HG02981 (cell line): ENCODE measurements around the gene SMPD2.

Source experiments
- ATAC-seq: cut with Tn5 transposase; IDR thresholded peaks from one replicate; pipeline ENCODE4 v1.9.1; 2021; ENCODE audit warnings: mild to moderate bottlenecking, moderate library complexity; ENCODE audit not compliant: unreplicated experiment

SMPD2 gene

DNA sequence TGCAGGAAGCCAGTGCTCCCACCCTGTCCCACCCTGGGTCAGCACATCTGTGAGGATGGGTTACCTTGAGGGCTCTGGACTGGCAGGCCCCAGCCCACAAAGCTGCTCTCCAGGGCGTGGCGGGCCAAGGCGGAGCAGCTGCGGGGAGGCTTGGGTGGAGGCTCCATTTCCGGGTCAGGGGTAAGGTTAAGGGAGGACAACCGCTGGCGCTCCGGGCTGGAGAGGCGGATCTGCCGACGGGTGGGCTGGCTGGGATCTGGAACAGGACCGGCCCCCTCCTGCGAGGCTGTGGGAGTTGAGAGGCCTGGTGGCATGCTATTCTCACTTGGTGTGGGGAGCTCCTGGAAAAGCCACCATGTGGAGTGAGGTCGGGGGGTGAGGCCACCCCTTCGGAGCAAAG lies 5.5 kb downstream of the SMPD2 start:
- ATAC-seq: no peak

GRCh38 chr6:109446541-109446940 lies 6.0 kb downstream of the SMPD2 start:
- ATAC-seq: no peak

DNA sequence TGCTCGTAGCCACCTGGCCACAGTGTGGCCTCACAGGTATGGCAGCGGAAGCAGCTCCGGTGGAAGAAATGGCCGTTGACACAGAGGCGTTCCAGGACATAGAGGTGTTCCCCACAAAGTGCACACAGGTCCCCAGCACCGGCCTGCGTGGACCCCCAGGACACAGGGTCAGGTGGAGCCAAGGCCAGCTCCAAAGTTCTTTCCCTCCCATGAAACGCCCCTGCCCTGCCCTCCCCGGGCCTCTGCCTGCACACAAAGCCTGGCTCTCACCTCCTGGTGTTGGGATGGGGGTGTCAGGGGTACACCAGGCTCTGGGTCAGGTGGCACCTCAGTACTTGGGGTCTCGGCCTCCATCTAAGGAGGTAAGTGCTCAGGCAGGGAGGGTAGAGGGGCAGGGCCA lies 6.6 kb downstream of the SMPD2 start:
- no peak for ATAC-seq

DNA sequence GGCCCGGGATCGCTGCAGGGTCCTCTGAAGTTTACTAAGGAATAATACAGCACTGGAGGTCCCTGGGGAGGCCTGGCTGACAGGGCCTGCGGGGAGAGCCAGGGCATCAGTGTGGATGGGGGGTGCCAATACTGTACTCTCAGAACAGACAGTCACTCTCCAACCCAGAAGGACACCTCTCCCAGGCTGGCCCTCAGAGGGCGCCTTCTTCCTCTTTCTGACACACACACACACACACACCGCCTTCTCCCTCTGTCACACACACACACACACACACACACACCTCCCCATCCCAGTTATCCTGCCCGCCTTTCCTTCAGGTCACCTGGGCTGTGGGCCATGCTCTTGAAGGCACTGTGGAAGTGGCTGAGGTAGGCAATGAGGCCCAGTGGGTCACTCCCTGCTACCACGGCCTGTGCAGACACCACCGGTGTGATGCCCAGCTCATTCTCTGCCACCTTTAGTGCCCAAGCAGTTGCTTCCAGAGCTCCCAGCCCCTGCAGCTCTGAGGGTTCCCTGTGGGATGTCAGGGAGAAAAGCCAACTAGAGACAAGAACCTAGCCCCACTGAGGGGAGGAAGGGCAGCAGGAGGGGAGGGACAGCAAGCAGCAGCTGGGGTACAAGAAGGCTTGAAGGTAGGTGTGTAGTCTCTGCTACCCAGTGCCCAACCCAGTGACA lies 7.5 kb downstream of the SMPD2 start:
- ATAC-seq: no peak

- ATAC-seq: no peak
These were observed 8.1 kb downstream of the SMPD2 start for GRCh38 chr6:109448615-109449014.

DNA sequence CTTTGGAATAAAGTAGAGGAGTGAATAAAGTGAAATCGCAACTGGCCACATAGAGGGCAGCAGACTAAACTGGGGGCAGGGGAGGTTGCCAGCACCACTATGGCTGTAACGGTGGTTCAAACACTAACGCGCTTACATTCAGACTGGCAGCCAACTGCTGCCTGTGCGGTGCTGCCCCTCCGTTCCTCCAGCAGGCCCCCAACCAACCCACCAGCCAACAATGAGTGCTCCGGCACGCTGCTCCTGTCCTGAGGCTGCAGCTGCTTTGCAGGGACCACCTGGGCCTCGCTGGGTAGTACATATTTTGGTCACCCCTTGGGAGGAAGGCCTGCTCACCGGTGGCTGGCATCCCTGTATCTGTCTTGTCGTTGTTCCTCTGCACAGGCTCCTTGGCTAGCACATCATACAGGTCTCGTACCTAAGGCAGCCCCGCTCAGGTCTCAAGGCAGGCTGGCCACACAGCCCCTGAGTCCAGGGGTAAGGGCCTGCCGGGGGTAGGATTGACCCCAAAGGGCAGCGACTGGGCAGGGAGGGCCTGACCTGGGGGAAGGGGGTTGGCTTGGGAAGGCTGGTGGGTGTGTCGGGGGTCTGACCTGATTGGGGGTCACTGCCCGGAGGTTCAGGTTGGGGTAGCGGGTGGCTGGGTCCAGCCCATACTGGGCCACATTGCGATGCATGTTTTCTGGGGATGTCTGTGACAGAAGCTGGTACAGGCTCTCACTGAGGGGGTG lies 8.7 kb downstream of the SMPD2 start:
- ATAC-seq: no peak

GRCh38 chr6:109449795-109450673 lies 9.5 kb downstream of the SMPD2 start:
- ATAC-seq: no peak

DNA sequence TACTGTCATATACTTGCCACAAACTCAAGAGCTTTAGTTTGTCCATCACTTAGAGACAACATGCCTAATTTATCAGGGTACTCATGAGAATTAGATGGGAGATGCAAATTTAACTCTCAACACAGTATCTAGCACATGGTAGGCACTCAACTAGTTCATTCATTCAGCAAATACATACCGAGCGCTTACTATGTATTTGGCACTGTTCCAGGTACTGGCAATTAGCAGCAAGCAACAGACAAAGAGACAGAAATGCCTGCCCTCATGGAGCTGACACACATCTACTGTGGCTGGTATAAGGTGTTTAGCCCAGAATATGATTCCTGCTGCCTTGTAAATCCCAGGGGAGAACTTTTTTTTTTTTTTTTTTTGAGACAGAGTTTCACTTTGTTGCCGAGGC lies 10.3 kb downstream of the SMPD2 start:
- ATAC-seq: no peak

DNA sequence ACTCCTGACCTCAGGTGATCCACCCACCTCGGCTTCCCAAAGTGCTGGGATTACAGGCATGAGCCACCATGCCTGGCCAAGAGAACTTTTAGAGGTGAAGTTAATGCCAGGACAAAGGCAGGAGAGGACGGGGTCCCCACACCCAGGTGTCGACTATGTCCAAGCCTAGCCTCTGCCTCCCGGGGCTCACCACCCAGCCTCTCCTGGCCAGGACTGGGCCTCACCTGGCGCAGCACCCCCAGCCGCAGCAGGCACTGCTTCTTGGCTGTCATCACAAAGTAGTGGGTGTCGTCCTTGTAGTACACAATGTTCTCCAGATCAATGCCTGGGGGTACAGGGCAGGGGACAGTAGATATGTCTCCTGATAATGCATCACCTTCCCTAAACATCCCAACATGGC lies 10.9 kb downstream of the SMPD2 start:
- no peak for ATAC-seq

DNA sequence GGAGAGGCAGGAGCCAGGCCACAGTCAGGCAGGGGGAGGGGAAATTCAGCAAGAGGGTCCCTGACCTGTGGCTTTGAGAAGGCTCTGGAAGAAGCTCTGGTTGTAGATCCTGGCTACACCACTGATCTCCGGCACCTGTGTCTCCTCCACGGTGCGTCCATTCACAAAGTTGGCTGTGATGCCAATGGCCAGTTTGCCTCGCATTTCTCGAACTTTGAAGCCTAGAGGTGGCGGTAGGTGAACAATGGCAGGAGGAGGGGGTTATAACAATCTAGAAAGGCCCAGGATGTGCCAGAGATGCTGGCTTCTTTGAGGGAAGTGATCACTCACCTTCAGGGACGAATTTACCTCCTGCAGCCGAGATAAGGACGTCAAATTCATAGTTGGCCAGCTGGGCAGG lies 11.7 kb downstream of the SMPD2 start:
- no peak for ATAC-seq

DNA sequence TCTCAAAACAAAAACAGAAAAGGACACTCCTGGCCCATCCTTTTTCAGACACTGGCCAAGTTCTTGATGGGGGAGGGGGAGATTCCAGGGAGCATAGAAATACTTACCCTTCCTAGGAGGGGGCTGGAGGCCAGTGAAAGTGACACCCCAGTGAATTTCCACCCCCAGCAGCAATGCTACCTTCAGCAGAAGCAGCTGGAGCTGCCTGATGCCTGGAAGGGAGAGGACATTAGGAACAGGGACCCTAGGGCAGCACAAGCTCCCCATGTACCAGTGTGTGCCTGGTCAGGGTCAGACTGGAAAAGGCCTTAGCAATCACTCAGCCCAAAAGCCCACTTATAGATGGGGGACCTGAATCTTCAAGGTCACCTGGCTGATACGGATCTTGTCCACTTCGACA lies 12.6 kb downstream of the SMPD2 start:
- no peak for ATAC-seq

DNA sequence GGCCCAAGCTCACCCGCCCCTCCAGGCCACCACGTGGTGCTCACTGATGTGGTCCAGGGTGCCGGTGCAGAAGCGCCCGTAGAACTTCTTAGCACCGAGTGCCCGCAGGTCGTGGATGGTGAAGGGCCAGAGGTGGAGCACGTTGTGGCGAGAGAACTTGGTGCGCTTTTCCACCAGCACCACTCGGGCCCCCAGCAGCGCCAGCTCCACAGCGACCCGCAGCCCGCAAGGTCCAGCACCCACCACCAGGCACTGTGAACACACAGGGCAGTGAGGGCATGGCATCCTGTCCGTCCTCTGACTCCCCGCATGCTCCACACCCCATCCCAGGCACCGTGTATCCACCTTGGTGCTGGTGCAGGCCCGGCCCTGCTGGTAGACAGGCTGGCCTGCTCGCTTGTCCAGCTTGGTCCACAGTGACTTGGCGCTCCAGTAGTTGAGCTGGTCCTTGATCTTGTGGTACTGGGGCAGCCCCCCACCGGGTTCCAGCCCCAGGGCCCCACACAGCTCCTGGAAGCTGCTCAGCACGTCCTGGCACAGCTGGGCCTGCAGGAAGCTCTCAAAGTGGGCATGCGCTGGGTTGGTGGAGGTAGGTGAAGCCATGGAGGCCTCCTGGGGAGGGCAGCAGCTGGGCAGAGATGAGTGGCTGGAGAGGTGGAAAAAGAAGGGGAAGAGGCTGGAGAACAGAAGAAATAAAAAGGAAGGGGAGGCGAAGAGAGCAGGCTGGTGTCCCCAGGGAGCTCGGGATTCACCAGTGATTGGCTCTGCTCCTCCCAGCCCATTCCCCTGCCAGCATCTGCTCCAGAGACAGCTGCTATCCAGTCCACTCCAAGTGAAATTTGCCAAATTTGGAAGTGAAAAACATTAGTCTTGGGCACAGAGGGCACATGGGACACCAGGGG lies 13.3 kb downstream of the SMPD2 start:
- ATAC-seq: no peak

DNA sequence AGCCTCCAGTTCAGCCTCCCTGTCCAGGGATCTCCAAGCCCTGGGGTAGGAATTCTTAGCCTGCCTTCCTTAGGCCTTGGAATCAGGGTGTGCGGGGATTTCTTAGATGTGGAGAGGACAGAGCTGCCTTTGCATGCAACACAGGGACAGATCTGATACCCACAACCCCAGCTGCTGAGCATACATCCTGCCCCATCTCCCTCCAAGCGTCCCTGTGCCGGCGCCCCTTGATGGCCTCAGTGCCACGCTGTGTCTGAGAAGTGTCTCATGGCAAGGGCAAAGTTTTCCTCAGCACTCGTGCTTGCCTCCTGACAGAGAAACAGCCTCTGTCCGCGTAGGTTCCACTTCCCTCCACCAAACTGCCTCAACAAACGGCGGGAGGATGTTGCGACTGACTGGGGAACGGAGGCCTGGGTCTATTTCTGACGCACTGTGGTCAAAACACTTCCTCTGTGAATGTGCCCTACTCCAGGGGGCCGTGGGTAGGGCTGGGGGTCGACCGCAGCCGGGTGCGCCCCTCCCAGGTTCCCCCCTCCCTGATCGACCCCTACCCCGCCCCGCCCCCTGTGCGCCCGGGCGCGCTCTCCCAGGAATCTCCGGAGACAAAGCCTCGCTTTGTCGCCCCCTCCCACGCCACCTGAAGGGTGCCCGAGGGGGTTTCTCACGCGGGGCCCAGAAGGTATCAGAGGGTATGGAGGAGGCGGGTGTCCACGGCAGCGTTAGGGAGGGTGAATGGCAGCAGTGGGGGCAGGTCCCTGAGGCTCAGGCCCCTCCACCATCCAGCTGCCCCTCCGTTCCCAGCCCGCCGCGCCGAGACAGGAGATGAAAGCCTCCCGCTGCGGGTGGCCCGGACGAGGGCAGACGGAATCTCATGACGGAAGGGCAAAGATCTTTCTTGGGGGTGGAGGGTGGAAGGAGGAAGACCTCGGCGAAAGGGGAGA lies 14.2 kb downstream of the SMPD2 start:
- peak; percentile 20 for ATAC-seq

DNA sequence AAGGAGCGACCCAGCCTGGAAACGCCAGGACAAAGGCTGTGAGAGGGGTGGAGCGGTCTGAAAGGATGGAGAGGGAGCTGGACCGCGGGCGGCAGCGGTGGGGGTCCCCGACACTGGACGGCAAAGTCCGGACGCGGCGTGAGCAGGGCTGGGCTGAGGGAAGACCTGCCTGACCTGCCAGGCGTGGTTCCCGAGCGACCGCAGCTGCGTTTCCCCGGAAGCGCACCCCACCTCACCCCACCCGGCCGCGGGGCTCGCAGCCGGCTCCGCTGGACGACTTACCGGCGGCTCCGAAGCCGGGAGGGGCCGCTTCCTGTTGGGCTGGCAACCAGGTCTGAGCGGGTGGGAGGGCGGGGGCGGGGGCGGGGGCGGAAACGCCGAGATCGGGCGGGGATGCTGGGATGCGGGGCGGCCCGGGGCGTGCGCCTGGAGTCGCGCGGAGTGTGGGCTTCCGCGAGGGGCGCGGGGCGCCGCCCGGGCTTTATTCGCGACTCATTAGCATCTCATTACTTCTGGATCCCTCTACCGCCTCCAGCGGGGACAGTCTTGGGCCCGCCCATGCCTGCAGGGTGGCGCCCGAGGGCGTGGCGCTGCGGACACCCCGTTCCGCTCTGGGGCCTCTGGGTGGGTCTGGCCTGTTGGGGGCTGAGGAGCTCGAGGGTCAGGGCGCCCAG lies 15.1 kb downstream of the SMPD2 start, which contains the start of gene MICAL1:
MICAL1 (minus strand) TSS at position 336 of the 674 bp plus-strand sequence. CDS start 1,576 bp downstream, outside the sequence.
- ATAC-seq: peak; percentile 67

GRCh38 chr6:109456111-109456583 lies 15.6 kb downstream of the SMPD2 start:
- no peak for ATAC-seq

- ATAC-seq: no peak
These were observed 16.4 kb downstream of the SMPD2 start for GRCh38 chr6:109456710-109457561.

- no peak for ATAC-seq
These were observed 17.1 kb downstream of the SMPD2 start for GRCh38 chr6:109457562-109457996.
